K562 (cell line): Measurements from ENCODE around the gene FAM219A. TPM values are rescaled to one million over a fixed set of nuclear protein-coding genes. Genes with fewer than 3 reads are reported as not detected.

ENCODE experiments used
- AFF1 ChIP-seq, 2 experiments: fragments of 450-650 bp; IDR thresholded peaks; 2 replicates each; pipeline ENCODE4 v1.6.1; 2018; ENCODE audit warnings: mild to moderate bottlenecking in 2 of 2, low read depth in 1 of 2; ENCODE audit not compliant: partially characterized antibody in 2 of 2
- BCLAF1 ChIP-seq, 2 experiments: fragments of 450-650 bp in 1 of 2; IDR thresholded peaks; 2 replicates each; pipeline ENCODE4 v1.6.1; 2011 to 2017; ENCODE audit warnings: low read depth in 2 of 2, antibody characterized with exemption in 1 of 2, borderline replicate concordance in 1 of 2, low read length in 1 of 2, mild to moderate bottlenecking in 1 of 2, mixed read lengths in 1 of 2; ENCODE audit not compliant: control insufficient read depth in 1 of 2
- HNRNPUL1 ChIP-seq: fragments of 200-400 bp; formaldehyde crosslinking; IDR thresholded peaks from 2 replicates; pipeline ENCODE4 v1.6.1; 2017; ENCODE audit warnings: low read length
- ILF3 ChIP-seq: fragments of 450-650 bp; IDR thresholded peaks from 2 replicates; pipeline ENCODE4 v1.6.1; 2018; ENCODE audit warnings: antibody characterized with exemption, mild to moderate bottlenecking, moderate library complexity, borderline replicate concordance
- JUN ChIP-seq, 2 experiments: sonication (generic) in 1 of 2; formaldehyde crosslinking in 1 of 2; IDR thresholded peaks; 2 replicates each; pipeline versions ENCODE4 v1.6.1 to v1.8.0; 2012 to 2022; ENCODE audit warnings: borderline replicate concordance in 2 of 2, mild to moderate bottlenecking in 2 of 2, improper control_type of control experiment in 1 of 2, low read depth in 1 of 2, low read length in 1 of 2, missing genetic modification reagents in 1 of 2
- MLLT1 ChIP-seq, 2 experiments: fragments of 450-650 bp; IDR thresholded peaks; 2 replicates each; pipeline ENCODE4 v1.6.1; 2016
- NEUROD1 ChIP-seq: fragments of 150-350 bp; IDR thresholded peaks from 2 replicates; pipeline ENCODE4 v1.6.1; 2014; ENCODE audit warnings: borderline replicate concordance, low read length, low read depth; ENCODE audit not compliant: partially characterized antibody
- NRF1 ChIP-seq, 2 experiments: fragments of 450-650 bp; IDR thresholded peaks in 1 of 2; conservative IDR thresholded peaks in 1 of 2; 2 replicates each; pipeline ENCODE4 v1.6.1; 2014; ENCODE audit warnings: mild to moderate bottlenecking in 2 of 2
- PCBP1 ChIP-seq: fragments of 200-400 bp; formaldehyde crosslinking; IDR thresholded peaks from 2 replicates; pipeline ENCODE4 v1.6.1; 2018; ENCODE audit warnings: mild to moderate bottlenecking, low read depth, low read length; ENCODE audit not compliant: poor library complexity, severe bottlenecking
- PRPF4 ChIP-seq: fragments of 200-400 bp; formaldehyde crosslinking; IDR thresholded peaks from one replicate; pipeline ENCODE4 v1.6.1; 2017; ENCODE audit warnings: low read length, low read depth, mild to moderate bottlenecking; ENCODE audit not compliant: insufficient read depth, poor library complexity, severe bottlenecking
- SIX5 ChIP-seq, 2 experiments: IDR thresholded peaks; 2 replicates each; pipeline ENCODE4 v1.6.1; 2011; ENCODE audit warnings: low read length in 2 of 2, borderline replicate concordance in 1 of 2, low read depth in 1 of 2, mild to moderate bottlenecking in 1 of 2, moderate library complexity in 1 of 2; ENCODE audit not compliant: insufficient read depth in 1 of 2
- SP1 ChIP-seq: sonication (generic); formaldehyde crosslinking; IDR thresholded peaks from 2 replicates; pipeline ENCODE4 v1.8.1; 2022; ENCODE audit warnings: mild to moderate bottlenecking, missing genetic modification reagents
- polyA plus RNA-seq, 8 experiments: library from polyadenylated mRNA; depleted of rRNA in 4 of 8; stranded (reverse) in 5 of 8; unstranded in 3 of 8; fragments of >200 nt; fragmentation: Nextera tagmentation in 2 of 8; fragmentation: Illumina TruSeq in 1 of 8; extraction: Ambion mirVana in 2 of 8; extraction: Trizol in 1 of 8; gene quantifications; 2 replicates each; pipeline versions ENCODE4 v1.2.1 to v1.2.3, GENCODE V29; 2011 to 2014; ENCODE audit warnings: inconsistent platforms in 1 of 8, missing spikeins in 1 of 8
- total RNA-seq, 7 experiments: library from RNA; depleted of rRNA in 6 of 7; stranded (reverse); fragments of >200 nt in 6 of 7; fragmentation: Illumina TruSeq in 2 of 7; extraction: Trizol in 2 of 7; gene quantifications; 2 replicates each; pipeline versions ENCODE4 v1.2.1 to v1.2.3, GENCODE V29; 2011 to 2021; ENCODE audit warnings: low replicate concordance in 1 of 7
- TF ChIP-seq, protein P1 (sequence below): IDR thresholded peaks from 2 replicates; pipeline ENCODE4 v1.6.1; 2016; ENCODE audit warnings: missing genetic modification characterization, missing compliant biosample characterization

Gene FAM219A
- total and polyA plus RNA-seq, 9 of the 15 experiments (the other 6 are each of a cell fraction or from before 2014, with no cell fraction given): 0.63 to 8.6 (median 2.9) TPM

GRCh38 chr9:34458013-34458958 lies at the start of gene FAM219A, which contains the start of gene DNAI1 (continued):
- TF ChIP-seq, protein P1, sequence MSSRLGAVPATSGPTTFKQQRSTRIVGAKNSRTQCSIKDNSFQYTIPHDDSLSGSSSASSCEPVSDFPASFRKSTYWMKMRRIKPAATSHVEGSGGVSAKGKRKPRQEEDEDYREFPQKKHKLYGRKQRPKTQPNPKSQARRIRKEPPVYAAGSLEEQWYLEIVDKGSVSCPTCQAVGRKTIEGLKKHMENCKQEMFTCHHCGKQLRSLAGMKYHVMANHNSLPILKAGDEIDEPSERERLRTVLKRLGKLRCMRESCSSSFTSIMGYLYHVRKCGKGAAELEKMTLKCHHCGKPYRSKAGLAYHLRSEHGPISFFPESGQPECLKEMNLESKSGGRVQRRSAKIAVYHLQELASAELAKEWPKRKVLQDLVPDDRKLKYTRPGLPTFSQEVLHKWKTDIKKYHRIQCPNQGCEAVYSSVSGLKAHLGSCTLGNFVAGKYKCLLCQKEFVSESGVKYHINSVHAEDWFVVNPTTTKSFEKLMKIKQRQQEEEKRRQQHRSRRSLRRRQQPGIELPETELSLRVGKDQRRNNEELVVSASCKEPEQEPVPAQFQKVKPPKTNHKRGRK: no peak
- TF ChIP-seq NEUROD1 (no peak), NRF1 (conservative IDR thresholded peaks at IDR 0.05 in 1 of 2, IDR thresholded peaks at IDR 0.05 in 1 of 2) (peak; percentile 94), HNRNPUL1 (no peak), AFF1 (IDR thresholded peaks at IDR 0.05; ENCODE audit: low read depth in 1 of 2, partially characterized antibody in 2 of 2) (no peak), SP1 (CRISPR knock-in tag) (peak; percentile 87), PRPF4 (no peak), PCBP1 (no peak), MLLT1 (IDR thresholded peaks at IDR 0.05) (no peak), JUN (IDR thresholded peaks at IDR 0.05; ENCODE audit: borderline replicate concordance, low read depth, low read length) (no peak), JUN (CRISPR knock-in tag; IDR thresholded peaks at IDR 0.05; ENCODE audit: borderline replicate concordance) (no peak), ILF3 (no peak), SIX5 (IDR thresholded peaks at IDR 0.05; ENCODE audit: borderline replicate concordance in 1 of 2, insufficient read depth in 1 of 2, low read depth in 1 of 2, low read length in 2 of 2) (no peak), BCLAF1 (IDR thresholded peaks at IDR 0.05; ENCODE audit: borderline replicate concordance in 1 of 2, control insufficient read depth in 1 of 2, low read depth in 2 of 2, low read length in 1 of 2) (no peak)
